GM12878 (cell line): Measurements from ENCODE around the gene MXRA8. TPM values are rescaled to one million over a fixed set of nuclear protein-coding genes. Genes with fewer than 3 reads are reported as not detected.

ENCODE experiments used
- ATAC-seq: fragments of 200-7000 bp; cut with Tn5 transposase; 3 replicates; pipeline ENCODE4 v1.9.1; 2020; ENCODE audit warnings: mild to moderate bottlenecking, moderate library complexity
- BruUV-seq: library from RNA; stranded (reverse); fragments of 400-500 nt; replicated peaks from 2 replicates; lab custom pipeline; 2021; lab: Mats Ljungman, UMichigan
- CTCF ChIA-PET: fragments of 300-600 bp; sonication (Branson Sonifier 250); formaldehyde crosslinking; extraction: SDS; loops from one replicate; lab custom pipeline; 2021; ENCODE audit warnings: inconsistent platforms; lab: Yijun Ruan, JAX
- POLR2A ChIA-PET: fragments of 350-600 bp; formaldehyde crosslinking; extraction: SDS; loops from one replicate; lab custom pipeline; 2021; ENCODE audit warnings: inconsistent platforms; lab: Charles Lee
- RAD21 ChIA-PET: fragments of 300-600 bp; sonication (Branson Sonifier 250); formaldehyde crosslinking; loops from one replicate; lab custom pipeline; 2023; ENCODE audit warnings: antibody characterized with exemption; ENCODE audit not compliant: unreplicated experiment; lab: Charles Lee
- SMC1A ChIA-PET: fragments of 300-600 bp; sonication (Branson Sonifier 250); formaldehyde crosslinking; loops from one replicate; lab custom pipeline; 2023; ENCODE audit not compliant: unreplicated experiment, uncharacterized antibody; lab: Charles Lee
- DNase-seq: peaks from one replicate; pipeline ENCODE4 v3.0.0-alpha.2; 2011; ENCODE audit warnings: low read depth, low spot score
- FAIRE-seq: peaks from 3 replicates; lab custom pipeline; 2011; peaks lifted over from hg19 to GRCh38; lab: Jason Lieb, UNC
- H2AFZ ChIP-seq: 2 replicates; pipeline ENCODE4 v1.6.0; 2011; ENCODE audit warnings: low read depth, low read length, control low read depth; ENCODE audit not compliant: control insufficient read depth
- H3K27ac ChIP-seq: 2 replicates; pipeline ENCODE4 v1.5.1; 2011; ENCODE audit warnings: control low read depth; ENCODE audit not compliant: control insufficient read depth, insufficient read depth
- H3K27me3 ChIP-seq, 2 experiments: replicated peaks in 1 of 2; 2 replicates each; pipeline versions ENCODE4 v1.6.0 to v1.6.1; 2011; ENCODE audit warnings: low read length in 1 of 2; ENCODE audit not compliant: control insufficient read depth in 2 of 2, insufficient read depth in 2 of 2
- H3K36me3 ChIP-seq, 2 experiments: 2 replicates each; pipeline ENCODE4 v1.5.1; 2011; ENCODE audit warnings: low read length in 1 of 2; ENCODE audit not compliant: control insufficient read depth in 2 of 2, insufficient read depth in 2 of 2
- H3K4me1 ChIP-seq: 2 replicates; pipeline ENCODE4 v1.6.1; 2011; ENCODE audit warnings: mild to moderate bottlenecking, low read length, moderate library complexity, mixed read lengths; ENCODE audit not compliant: control insufficient read depth, insufficient read depth
- H3K4me2 ChIP-seq: 2 replicates; pipeline ENCODE4 v1.6.0; 2011; ENCODE audit warnings: control low read depth; ENCODE audit not compliant: control insufficient read depth, insufficient read depth
- H3K4me3 ChIP-seq: fragments of 200-600 bp; sonication (generic); 2 replicates; pipeline ENCODE4 v1.5.1; 2016
- H3K79me2 ChIP-seq: 2 replicates; pipeline ENCODE4 v1.6.0; 2011; ENCODE audit warnings: low read length; ENCODE audit not compliant: control insufficient read depth, insufficient read depth
- H3K9ac ChIP-seq: 2 replicates; pipeline ENCODE4 v1.8.0; 2011; ENCODE audit warnings: low read length, control low read depth, mixed read lengths; ENCODE audit not compliant: control insufficient read depth, insufficient read depth
- H3K9me3 ChIP-seq: replicated peaks from 3 replicates; pipeline ENCODE4 v1.5.1; 2011; ENCODE audit warnings: mild to moderate bottlenecking, low read length; ENCODE audit not compliant: control insufficient read depth, insufficient read depth
- H4K20me1 ChIP-seq: 2 replicates; pipeline ENCODE4 v1.6.0; 2011; ENCODE audit not compliant: control insufficient read depth, insufficient read depth
- HCFC1 ChIP-seq: fragments of 150-350 bp; IDR thresholded peaks from 2 replicates; pipeline ENCODE4 v1.6.1; 2014; ENCODE audit warnings: low read length
- MTA2 ChIP-seq: fragments of 450-650 bp; IDR thresholded peaks from 2 replicates; pipeline ENCODE4 v1.6.1; 2016; ENCODE audit warnings: low read depth, mild to moderate bottlenecking, moderate library complexity
- PAX5 ChIP-seq: IDR thresholded peaks from 2 replicates; pipeline ENCODE4 v1.6.1; 2011; ENCODE audit warnings: low read depth, low read length, borderline replicate concordance
- RELA ChIP-seq: fragments of 450-650 bp; IDR thresholded peaks from 2 replicates; pipeline ENCODE4 v1.8.0; 2014; ENCODE audit warnings: borderline replicate concordance; ENCODE audit not compliant: partially characterized antibody
- RUNX3 ChIP-seq: IDR thresholded peaks from 2 replicates; pipeline ENCODE4 v1.6.1; 2012; ENCODE audit warnings: low read length, inconsistent platforms
- SP1 ChIP-seq: IDR thresholded peaks from one replicate; pipeline ENCODE4 v1.6.1; 2011; ENCODE audit warnings: low read depth, low read length
- WGBS: methylation state at CpG from one replicate; pipeline ENCODE4 v1.1.6; 2016; ENCODE audit warnings: low lambda C conversion rate; ENCODE audit not compliant: insufficient replicate concordance, insufficient coverage; ENCODE audit errors: missing lambda C conversion rate; 5-methylcytosine and 5-hydroxymethylcytosine counted together
- in situ Hi-C: fragments of 300-500 bp; cut with MboI; formaldehyde crosslinking; loops from 9 replicates; pipeline ENCODE4 v1.14.3; 2018; ENCODE audit warnings: mixed read lengths
- intact Hi-C: fragments of 100-400 bp; cut with micrococcal nuclease; formaldehyde crosslinking; loops from one replicate; pipeline ENCODE4 v1.14.2; 2022; ENCODE audit not compliant: unreplicated experiment
- polyA plus RNA-seq, 11 experiments: library from polyadenylated mRNA; depleted of rRNA in 4 of 11; unstranded in 6 of 11; stranded (reverse) in 5 of 11; fragments of >200 nt; fragmentation: Nextera tagmentation in 4 of 11; fragmentation: Illumina TruSeq in 1 of 11; extraction: Ambion mirVana in 4 of 11; extraction: Trizol in 1 of 11; gene quantifications; 1 replicate in 1 of 11; 2 replicates in 10 of 11; pipeline versions ENCODE4 v1.2.1 to v1.2.3, GENCODE V29; 2011 to 2016; ENCODE audit warnings: inconsistent platforms in 2 of 11, missing spikeins in 2 of 11, low read depth in 1 of 11
- total RNA-seq, 4 experiments: library from RNA; depleted of rRNA in 3 of 4; stranded (reverse); fragments of >200 nt in 3 of 4; fragmentation: Illumina TruSeq in 1 of 4; extraction: Trizol in 1 of 4; gene quantifications; 2 replicates each; pipeline versions ENCODE4 v1.2.1 to v1.2.3, GENCODE V29; 2013 to 2021

Gene MXRA8
- total and polyA plus RNA-seq, 10 of the 15 experiments (the other 5 are each of a cell fraction or from before 2014, with no cell fraction given), result 0.11 to 0.54 (median 0.21) TPM; not detected in 6

- Histone ChIP-seq H2AFZ (no peak overlapping the region), H3K36me3 (no peaks in the 10 kb centered on the region), H3K9me3 (no peaks in the 10 kb centered on the region), H3K4me1 (peaks cover 5% of the 10 kb centered on the region), H3K27ac (no peak overlapping the region), H3K4me3 (no peak overlapping the region), H3K9ac (no peak overlapping the region), H3K79me2 (no peaks in the 10 kb centered on the region), H4K20me1 (no peaks in the 10 kb centered on the region), H3K4me2 (0 out of 2 replicates have a peak overlapping the region, but pooled peaks have one; percentile 3), H3K27me3 (peaks cover 0 to 1% of the 10 kb centered on the region in 2 experiments; a peak in 2 of 4 replicates)
- POLR2A ChIA-PET, result no interaction called here
- in situ Hi-C loops (no loop called here), intact Hi-C loops (no loop called here)
- TF ChIP-seq PAX5 (peak; percentile 76), RUNX3 (peak; percentile 76), MTA2 (0 out of 2 replicates have a peak, but pooled peaks have one; percentile 12), HCFC1 (no peak), SP1 (no peak)
- no peak for FAIRE-seq
- ATAC-seq, result peak; percentile 65
- no peak for DNase-seq
- CTCF ChIA-PET, result interaction anchor here (1.7 kb wide), 1 partner anchor 12 kb away, joined by 8 read pairs; no protein-coding TSS in a partner anchor
- no TSS peak for BruUV-seq
- 10% methylated on average over 6 of the region's 6 CpGs for WGBS
- RAD21 ChIA-PET, result no interaction called here
- SMC1A ChIA-PET, result no interaction called here
Observed at GRCh38 chr1:1359308-1359663, 931 bp upstream of the MXRA8 start.

- peaks cover 0 to 3% of the 10 kb centered on the region in 2 experiments; a peak in 2 of 4 replicates for H3K27me3 ChIP-seq
- CTCF ChIA-PET, result interaction anchor here (1.7 kb wide), 1 partner anchor 13 kb away, joined by 8 read pairs; no protein-coding TSS in a partner anchor
- H3K4me3 ChIP-seq, result no peak overlapping the region
- no peak overlapping the region for H2AFZ ChIP-seq
- in situ Hi-C loops, result no loop called here
- H3K9ac ChIP-seq, result no peak overlapping the region
- ATAC-seq (no peak), FAIRE-seq (no peak), DNase-seq (no peak)
- peaks cover 5% of the 10 kb centered on the region for H3K4me1 ChIP-seq
- SMC1A ChIA-PET, result no interaction called here
- no peaks in the 10 kb centered on the region for H3K36me3 ChIP-seq
- H3K79me2 ChIP-seq, result no peaks in the 10 kb centered on the region
- 16% methylated on average over 17 of the region's 18 CpGs for WGBS
- TF ChIP-seq RELA, result no peak
- no peaks in the 10 kb centered on the region for H3K9me3 ChIP-seq
- BruUV-seq, result no TSS peak
- POLR2A ChIA-PET, result no interaction called here
- intact Hi-C loops, result no loop called here
- no peak overlapping the region for H3K4me2 ChIP-seq
- no peak overlapping the region for H3K27ac ChIP-seq
- RAD21 ChIA-PET, result no interaction called here
- no peaks in the 10 kb centered on the region for H4K20me1 ChIP-seq
Observed at GRCh38 chr1:1357871-1358432, 403 bp downstream of the MXRA8 start.
